ENCODE measurements around the gene HOGA1. TPM values are rescaled to one million over a fixed set of nuclear protein-coding genes. Genes with fewer than 3 reads are reported as not detected.

The HOGA1 gene
- total and polyA plus RNA-seq, 2 experiments from 2014 or later: 5.8 to 6.9 TPM

DNA sequence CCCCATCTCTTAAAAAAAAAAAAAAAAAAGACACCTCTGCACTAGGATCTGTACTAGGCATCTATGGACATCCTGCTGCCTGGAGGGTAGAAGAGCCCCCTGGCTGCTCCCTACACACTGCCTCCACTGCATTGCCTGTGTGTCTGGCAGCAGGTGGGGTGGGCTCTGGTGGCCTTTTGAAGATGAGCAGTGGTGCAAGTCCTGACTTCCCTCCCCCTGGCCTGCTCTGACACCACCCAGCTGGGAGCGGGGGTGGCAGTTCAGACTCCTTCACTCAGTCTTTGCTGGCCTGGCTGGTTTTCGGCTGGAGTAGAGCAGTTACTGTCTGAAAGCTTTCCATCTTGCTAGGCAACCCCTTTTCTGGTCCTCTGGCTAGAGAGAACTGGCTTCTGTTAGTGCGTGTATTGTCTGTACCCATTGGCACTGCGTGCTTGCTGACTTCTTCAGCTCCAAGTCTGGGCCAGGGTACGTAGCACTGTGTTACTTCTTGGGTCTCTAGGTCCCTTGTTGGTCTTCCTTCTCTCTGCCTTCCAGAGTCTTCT is 23.0 kb downstream of the HOGA1 start:
- no peaks in the 10 kb centered on the region for H3K9me2 ChIP-seq (replicated peaks; ENCODE audit: insufficient read depth)
- H3K36me3 ChIP-seq (replicated peaks; ENCODE audit: insufficient read depth, low read depth): no peaks in the 10 kb centered on the region
- TF ChIP-seq, protein P1, sequence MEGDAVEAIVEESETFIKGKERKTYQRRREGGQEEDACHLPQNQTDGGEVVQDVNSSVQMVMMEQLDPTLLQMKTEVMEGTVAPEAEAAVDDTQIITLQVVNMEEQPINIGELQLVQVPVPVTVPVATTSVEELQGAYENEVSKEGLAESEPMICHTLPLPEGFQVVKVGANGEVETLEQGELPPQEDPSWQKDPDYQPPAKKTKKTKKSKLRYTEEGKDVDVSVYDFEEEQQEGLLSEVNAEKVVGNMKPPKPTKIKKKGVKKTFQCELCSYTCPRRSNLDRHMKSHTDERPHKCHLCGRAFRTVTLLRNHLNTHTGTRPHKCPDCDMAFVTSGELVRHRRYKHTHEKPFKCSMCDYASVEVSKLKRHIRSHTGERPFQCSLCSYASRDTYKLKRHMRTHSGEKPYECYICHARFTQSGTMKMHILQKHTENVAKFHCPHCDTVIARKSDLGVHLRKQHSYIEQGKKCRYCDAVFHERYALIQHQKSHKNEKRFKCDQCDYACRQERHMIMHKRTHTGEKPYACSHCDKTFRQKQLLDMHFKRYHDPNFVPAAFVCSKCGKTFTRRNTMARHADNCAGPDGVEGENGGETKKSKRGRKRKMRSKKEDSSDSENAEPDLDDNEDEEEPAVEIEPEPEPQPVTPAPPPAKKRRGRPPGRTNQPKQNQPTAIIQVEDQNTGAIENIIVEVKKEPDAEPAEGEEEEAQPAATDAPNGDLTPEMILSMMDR (IDR thresholded peaks at IDR 0.05; ENCODE audit: poor library complexity): no peak
- TF ChIP-seq EZH2phosphoT487 (IDR thresholded peaks at IDR 0.05; ENCODE audit: low read depth, severe bottlenecking, unreplicated experiment) (no peak), EZH2 (IDR thresholded peaks at IDR 0.05; ENCODE audit: borderline replicate concordance) (no peak)
- no peak overlapping the region for H3K4me3 ChIP-seq
- H2AFZ ChIP-seq: no peak overlapping the region
- H3K27ac ChIP-seq: no peak overlapping the region
- H4K20me1 ChIP-seq (ENCODE audit: insufficient read depth, poor library complexity, severe bottlenecking): no peaks in the 10 kb centered on the region
- H3K4me2 ChIP-seq: no peak overlapping the region
- 90% methylated on average over 5 of the region's 5 CpGs for WGBS (ENCODE audit: low lambda C conversion rate, missing lambda C conversion rate)
- H3K9me3 ChIP-seq (ENCODE audit: low read depth): no peaks in the 10 kb centered on the region
- no peak for DNase-seq (ENCODE audit: low spot score)
- H3K4me1 ChIP-seq (ENCODE audit: insufficient read depth): no peaks in the 10 kb centered on the region
- H3K79me2 ChIP-seq: no peaks in the 10 kb centered on the region
- no peaks in the 10 kb centered on the region for H3K27me3 ChIP-seq

DNA sequence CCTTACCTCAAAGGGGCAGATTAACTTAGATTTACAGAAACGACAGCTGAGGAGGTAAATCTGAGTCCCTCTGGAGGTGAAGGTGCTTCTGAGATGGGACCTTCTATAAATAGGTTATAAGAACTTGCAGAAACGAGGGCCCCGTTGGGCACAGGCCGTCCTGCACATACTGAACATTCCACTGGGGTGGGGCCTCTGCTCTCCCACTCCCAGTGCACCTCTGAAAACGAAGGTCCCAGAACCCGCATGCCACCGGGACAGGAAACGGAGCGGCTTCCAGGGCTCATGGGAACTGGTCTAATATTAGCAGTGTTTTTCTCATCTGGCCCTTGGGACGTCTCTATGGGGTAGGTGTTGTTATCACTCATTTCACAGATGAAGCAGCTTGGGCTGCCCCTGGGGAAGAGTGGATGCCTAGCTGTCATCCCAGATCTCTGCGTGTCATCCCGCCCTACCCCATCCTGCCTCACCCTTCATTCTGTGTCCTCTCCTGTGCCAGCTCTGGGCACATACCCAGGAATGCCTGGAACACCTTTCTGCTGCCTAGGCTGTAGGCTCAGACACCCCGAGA is 24.9 kb downstream of the HOGA1 start:
- Histone ChIP-seq H3K4me3 (no peak overlapping the region), H3K4me1 (ENCODE audit: insufficient read depth) (no peaks in the 10 kb centered on the region)

GRCh38 chr10:97611473-97611872 is 27.3 kb downstream of the HOGA1 start:
- TF ChIP-seq, protein P1 (IDR thresholded peaks at IDR 0.05; ENCODE audit: poor library complexity): no peak
- TF ChIP-seq EZH2phosphoT487 (IDR thresholded peaks at IDR 0.05; ENCODE audit: low read depth, severe bottlenecking, unreplicated experiment) (no peak), EZH2 (IDR thresholded peaks at IDR 0.05; ENCODE audit: borderline replicate concordance) (no peak)
- no peak overlapping the region for H2AFZ ChIP-seq
- H3K9me3 ChIP-seq (ENCODE audit: low read depth): no peaks in the 10 kb centered on the region
- H4K20me1 ChIP-seq (ENCODE audit: insufficient read depth, poor library complexity, severe bottlenecking): no peaks in the 10 kb centered on the region
- 88% methylated on average over 12 of the region's 12 CpGs for WGBS (ENCODE audit: low lambda C conversion rate, missing lambda C conversion rate)
- no peak overlapping the region for H3K27ac ChIP-seq
- H3K27me3 ChIP-seq: no peaks in the 10 kb centered on the region
- no peaks in the 10 kb centered on the region for H3K36me3 ChIP-seq (replicated peaks; ENCODE audit: insufficient read depth, low read depth)
- no peaks in the 10 kb centered on the region for H3K4me1 ChIP-seq (ENCODE audit: insufficient read depth)
- H3K79me2 ChIP-seq: no peaks in the 10 kb centered on the region
- no peak overlapping the region for H3K4me3 ChIP-seq
- DNase-seq (ENCODE audit: low spot score): no peak
- no peaks in the 10 kb centered on the region for H3K9me2 ChIP-seq (replicated peaks; ENCODE audit: insufficient read depth)
- H3K4me2 ChIP-seq: no peak overlapping the region

More for the DNA sequence above, 24.9 kb downstream of the HOGA1 start:
- no peaks in the 10 kb centered on the region for H3K79me2 ChIP-seq
- no peaks in the 10 kb centered on the region for H4K20me1 ChIP-seq (ENCODE audit: insufficient read depth, poor library complexity, severe bottlenecking)
- no peak for DNase-seq (ENCODE audit: low spot score)
- H3K27me3 ChIP-seq: no peaks in the 10 kb centered on the region
- H2AFZ ChIP-seq: no peak overlapping the region
- H3K27ac ChIP-seq: no peak overlapping the region
- no peaks in the 10 kb centered on the region for H3K36me3 ChIP-seq (replicated peaks; ENCODE audit: insufficient read depth, low read depth)
- no peak overlapping the region for H3K4me2 ChIP-seq
- no peaks in the 10 kb centered on the region for H3K9me2 ChIP-seq (replicated peaks; ENCODE audit: insufficient read depth)
- WGBS (ENCODE audit: low lambda C conversion rate, missing lambda C conversion rate): 83% methylated on average over 13 of the region's 13 CpGs
- no peaks in the 10 kb centered on the region for H3K9me3 ChIP-seq (ENCODE audit: low read depth)
- TF ChIP-seq, protein P1 (IDR thresholded peaks at IDR 0.05; ENCODE audit: poor library complexity): no peak
- no peak for TF ChIP-seq EZH2phosphoT487 (IDR thresholded peaks at IDR 0.05; ENCODE audit: low read depth, severe bottlenecking, unreplicated experiment)
- TF ChIP-seq EZH2 (IDR thresholded peaks at IDR 0.05; ENCODE audit: borderline replicate concordance): no peak

Data from hepatocyte (in vitro differentiated cells).